DLD1 (cell line): ENCODE data around the gene C11orf54.
"Not testable (repeated sequence)": the region's sequence is repeated elsewhere in the genome, so short reads cannot be mapped to it uniquely, and the experiment has no call there.

Experiments
- in situ Hi-C: cut with HindIII; loops from 2 replicates; pipeline ENCODE4 v1.10.0; 2017; ENCODE audit warnings: low sequenced_read_pairs

Gene C11orf54

DNA sequence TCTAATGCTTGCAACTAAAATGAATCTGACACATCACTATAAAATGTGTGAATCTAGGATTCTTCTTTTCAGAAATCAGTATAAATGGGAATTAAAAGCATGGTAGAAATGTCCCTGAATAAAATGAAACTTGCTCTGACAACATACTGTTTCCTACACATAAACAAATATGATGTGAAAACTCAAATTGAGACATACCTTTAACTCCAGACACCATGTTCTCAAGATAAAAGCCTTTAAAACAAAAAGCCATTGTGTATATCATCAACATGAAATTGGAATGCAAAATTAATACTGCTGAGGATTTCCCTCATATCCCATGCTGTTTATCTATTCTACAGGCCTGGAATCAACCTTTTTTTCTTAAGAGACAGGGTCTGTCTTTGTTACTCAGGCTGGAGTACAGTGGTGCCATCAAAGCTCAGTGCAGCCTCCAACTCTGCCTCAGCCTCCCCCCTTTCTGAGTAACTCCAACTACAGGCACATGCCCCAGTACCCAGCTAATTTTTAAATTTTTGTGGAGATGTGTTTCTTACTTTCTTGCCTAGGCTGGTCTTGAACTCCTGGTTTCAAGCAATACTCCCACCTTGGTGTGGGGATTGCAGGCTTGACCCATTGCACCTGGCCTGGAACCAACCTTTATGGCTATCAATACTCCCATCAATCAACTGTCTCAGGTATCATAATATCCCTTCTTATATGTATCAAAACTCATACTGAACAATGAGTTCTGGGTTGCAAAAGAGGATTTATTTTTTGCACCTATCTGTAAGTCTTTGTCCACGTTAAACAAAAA, 6.8 kb upstream of the C11orf54 start:
- in situ Hi-C loops: no loop called here

DNA sequence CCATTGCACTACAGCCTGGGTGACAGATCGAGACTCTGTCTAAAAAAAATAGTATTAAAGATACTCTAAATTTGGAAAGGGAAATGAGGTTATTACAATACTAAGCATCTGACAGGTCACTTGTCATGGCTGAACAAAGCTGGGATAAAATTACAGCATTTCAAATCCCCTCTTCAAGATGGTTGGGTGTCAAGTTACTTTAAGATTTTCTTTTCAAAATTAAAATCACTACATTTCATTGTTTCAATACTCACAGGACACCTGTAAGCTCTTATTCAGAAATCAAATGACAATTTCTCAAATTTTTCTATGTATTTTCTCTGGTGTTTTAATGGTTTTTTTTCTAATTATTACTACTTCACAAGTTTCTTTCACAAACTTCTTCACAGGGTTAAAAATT, 5.8 kb upstream of the C11orf54 start:
- in situ Hi-C loops: no loop called here

DNA sequence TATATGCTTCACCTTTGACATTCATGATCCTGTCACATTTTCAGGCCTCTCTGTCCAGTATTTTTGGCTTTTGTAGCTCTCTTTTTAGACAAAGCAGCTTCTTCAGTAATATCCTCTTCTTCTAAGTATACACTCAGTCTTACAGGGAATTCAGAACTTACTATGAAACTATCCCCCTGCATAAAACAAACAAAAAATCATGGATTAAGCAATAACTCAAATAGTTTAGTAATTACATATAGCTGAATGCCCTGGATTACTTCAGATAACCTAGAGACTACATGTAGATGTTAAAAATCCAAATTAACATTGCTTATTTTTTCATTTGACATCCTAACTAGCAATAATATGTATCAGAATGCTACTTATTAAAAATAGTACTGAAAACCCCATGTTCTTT, 5.3 kb upstream of the C11orf54 start:
- in situ Hi-C loops: no loop called here

DNA sequence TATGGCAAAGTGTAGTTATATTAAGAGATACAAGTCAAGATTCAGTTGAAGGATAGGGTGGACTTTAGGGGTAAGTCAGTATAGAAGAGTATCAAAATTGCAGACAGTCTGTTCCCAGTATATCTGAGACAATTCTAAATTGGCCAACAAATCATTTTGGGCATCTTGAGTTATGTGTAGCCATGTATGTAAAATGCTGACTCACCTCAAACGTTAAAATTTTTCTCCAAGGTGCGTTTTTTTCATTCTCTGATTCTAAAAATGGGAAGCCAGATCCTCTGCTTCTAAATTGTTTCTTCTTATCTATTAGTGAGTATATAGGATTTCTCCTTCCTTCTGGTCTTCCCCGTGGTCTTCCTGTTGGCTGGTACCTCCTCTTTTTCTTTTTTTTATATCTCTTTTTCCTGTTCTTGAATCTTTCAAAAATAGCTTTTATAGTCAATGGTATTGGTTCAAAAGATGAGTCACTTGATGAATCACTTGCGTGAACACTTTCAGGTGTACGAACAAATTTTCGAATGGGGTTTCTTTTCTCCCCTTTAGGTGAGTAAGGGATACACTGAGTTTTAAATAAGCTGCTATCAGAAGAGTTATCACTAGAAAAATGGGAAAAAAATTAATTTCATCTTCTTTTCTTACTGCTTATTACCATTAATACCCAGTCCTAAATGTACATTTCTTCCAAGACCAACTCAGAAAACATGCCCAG, 3.4 kb upstream of the C11orf54 start:
- in situ Hi-C loops: no loop called here

DNA sequence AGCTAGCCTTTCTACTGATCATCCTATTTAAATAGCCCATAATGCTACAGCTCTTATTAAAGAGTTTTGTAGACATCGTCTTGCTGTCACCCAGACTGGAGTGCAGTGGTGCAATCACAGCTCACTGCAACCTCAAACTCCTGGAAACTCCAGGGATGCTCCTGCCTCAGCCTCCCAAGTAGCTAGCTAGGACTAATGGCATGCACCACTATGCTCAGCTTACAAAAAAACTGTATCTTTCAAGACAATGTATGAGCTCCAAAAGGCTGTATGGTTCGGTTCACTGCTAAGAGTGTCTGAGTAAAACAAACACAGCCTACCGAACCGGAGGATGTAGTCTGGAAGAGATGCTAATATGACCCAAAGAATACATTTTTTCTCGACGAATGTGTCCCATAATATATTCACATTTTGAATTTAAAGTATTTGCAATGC, 2.8 kb upstream of the C11orf54 start:
- in situ Hi-C loops: no loop called here

DNA sequence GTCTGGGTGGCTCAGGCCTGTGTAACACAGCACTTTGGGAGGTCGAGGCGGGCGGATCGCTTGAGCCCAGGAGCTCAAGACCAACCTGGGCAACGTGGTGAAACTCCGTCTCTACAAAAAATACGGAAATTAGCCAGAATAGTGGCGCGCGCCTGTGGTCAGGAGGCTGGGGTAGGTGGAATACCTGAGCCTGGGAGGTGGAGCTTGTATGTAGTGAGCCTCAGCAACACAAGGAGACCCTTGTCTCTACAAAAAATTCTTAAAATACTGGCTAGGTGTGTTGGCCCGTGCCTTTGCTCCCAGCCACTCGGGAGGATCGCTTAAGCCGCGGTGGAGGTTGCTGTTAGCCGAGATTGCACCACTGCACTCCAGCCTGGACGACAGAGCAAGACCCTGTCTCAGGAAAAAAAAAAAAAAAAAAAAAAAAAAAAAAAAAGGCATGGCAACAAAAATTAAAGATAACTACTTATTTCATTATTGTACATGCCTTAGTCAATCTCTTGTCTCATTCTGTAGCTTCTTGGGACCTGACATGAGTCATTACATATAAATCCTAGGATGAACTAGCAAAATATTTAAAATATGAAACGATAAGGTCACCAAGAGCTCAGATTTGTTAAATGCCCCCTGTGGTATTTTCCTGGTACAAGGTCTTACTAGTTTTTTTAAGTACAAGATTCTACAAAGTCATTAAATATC, 1.3 kb upstream of the C11orf54 start:
- in situ Hi-C loops: no loop called here

DNA sequence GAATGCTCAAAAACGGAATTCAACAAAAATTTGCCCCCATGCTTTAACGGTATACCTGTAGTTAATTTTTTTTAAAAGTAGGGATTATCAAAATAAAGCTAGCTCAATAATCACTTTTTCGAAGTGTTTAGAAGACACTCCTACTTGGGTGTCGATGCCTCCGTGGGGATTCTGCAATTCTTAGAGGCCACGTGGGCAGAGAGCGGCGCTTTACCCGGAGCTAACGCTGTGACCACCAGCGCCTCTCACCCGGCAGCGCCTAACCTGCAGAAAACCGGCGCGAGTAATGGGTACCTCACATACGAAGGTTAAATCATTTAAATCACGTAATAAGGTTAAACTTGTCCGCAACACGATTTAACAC, 760 bp upstream of the C11orf54 start:
- in situ Hi-C loops: no loop called here

DNA sequence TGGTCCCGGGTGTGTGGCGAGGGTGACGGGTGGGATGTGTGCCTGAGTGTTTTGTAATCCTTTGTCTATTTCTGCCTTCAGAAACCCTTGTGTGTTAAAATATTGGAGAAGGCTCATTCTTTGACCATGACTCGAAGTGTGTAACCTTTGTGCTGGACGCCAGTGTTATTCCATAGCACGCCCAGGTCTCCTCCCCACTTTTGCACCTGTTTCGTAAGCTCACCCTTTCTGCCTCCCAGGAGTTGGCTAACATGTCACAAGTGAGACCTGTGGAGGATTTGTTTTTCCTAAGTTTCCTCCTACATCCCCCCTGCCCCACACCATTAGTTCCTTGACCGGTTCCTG, 382 bp downstream of the C11orf54 start:
- in situ Hi-C loops: no loop called here

DNA sequence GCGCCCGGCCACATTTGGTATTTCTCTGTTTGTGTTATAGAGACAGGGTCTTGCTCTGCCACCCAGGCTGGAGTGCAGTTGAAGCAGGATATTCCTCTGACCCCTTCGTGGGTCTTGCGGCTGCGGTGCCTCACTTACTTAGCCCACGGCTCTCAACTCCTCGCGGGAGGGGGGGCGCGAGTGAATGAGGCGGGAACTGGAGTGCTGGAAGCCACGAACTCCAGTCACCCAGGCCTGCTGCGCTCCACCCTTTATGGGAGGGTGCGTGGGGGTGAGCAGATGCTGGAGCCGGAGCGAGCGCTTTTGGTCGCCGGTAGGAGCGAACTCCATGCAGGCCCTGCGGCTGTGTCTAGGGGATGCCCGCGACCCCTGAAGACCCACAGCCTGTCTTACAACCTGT, 1.8 kb downstream of the C11orf54 start:
- in situ Hi-C loops: no loop called here

DNA sequence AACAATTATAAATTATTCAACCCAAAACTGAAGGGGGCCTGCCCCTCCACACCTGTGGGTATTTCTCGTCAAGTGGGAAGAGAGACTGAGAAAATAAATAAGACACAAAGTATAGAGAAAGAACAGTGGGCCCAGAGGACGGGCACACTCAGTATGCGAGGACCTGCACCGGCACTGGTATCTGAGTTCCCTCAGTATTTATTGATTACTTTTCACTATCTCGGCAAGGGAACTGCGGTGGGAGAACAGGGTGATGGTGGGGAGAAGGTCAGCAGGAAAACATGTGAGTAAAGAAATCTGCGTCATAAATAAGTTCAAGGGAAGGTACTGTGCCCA, 3.2 kb downstream of the C11orf54 start:
- in situ Hi-C loops: no loop called here

DNA sequence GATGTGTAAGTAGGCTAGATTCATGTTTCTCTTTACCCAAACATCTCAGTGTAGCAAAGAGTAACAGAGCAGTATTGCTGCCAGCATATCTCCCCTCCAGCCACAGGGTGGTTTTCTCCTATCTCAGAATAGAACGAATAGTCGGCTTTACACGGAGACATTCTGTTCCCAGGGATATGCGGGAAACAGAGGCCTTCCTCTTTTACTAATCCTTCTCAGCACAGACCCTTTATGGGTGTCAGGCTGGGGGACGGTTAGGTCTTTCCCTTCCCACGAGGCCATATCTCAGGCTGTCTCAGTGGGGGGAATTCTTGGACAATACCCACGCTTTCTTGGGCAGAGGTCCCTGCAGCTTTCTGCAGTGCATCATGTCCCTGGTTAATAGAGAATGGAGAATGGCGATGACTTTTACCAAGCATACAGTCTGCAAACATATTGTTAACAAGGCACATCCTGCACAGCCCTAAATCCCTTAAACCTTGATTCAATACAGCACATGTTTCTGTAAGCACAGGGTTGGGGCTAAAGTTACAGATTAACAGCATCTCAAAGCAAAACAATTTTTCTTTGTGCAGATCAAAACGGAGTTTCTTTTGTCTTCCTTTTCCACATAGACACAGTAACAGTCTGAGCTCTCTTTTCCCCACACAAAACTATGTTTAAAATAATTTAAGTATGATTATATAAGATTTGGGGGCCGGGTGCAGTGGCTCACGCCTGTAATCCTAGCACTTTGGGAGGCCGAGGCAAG, 3.7 kb downstream of the C11orf54 start:
- in situ Hi-C loops: not testable (repeated sequence)

DNA sequence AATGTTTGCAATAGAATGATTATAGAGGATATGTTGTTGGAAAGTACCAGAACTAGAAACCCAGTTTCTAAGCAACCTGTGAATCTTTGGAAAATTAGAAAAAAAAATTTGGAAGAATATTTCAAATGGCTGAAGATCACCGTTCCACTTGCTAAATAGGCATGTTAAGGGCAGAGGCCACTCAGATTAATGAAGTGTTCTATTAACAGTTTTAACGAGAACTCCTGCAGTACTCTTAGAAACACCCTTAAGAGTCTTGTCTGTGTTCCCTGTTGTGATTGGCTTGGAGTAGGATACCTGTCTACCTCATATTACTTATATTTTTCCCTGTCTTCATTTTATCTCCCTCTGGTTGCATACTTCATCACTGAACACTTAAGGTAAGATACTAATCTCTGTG, 4.6 kb downstream of the C11orf54 start:
- in situ Hi-C loops: no loop called here

DNA sequence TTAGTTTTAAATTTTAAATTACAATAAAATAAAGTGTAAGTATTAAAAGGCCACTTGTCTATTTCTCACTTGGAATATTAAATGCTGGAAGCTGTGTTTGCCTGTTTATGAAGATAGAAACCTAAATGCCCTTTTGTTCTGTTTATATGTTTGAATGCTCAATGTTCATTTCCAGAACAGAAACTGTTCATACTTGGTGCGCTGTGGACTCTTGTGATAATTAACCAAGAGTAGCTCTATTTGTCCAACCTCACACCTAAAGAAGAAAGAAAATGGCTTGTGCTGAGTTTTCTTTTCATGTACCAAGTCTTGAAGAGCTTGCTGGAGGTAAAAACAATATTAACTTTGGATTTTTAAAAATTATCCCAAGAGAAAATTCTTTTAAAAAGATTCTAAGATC, 5.7 kb downstream of the C11orf54 start:
- in situ Hi-C loops: no loop called here

DNA sequence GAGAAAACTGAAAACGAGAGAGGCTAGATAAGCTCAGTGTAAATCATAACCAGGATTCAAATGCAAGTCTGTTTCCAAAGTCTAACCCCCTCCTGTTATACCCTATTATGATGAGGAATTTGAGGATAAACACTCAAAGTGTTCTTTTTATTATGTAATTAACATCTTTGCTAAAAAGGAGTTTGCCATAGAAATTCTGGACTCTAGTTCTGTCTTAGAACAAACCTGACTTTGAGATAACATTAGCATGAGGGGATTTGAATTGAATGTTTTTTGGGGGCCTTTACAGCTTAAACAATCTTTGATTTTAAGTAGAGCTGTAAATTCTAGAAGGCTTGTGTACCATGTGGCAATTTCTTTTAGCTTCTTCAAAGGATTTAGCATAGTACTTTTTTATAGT, 9.5 kb downstream of the C11orf54 start:
- in situ Hi-C loops: no loop called here

DNA sequence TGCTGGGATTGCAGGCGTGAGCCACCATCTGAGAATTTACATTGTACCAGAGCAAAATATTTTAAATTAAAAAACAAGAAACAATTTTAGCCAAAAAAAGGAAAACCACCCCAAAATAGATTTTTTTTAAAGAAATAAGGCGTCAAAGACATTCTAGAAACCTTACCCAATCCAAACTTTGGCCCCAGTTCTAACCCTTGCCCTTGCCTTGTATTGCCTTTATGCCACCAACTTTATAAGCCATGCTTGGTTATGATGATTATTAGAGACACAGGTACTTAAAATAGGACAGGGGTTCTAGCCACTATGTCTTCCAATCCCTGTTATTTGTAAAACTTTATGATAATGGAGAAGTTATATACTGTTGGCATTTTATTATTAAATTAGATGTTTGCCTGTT, 11.8 kb downstream of the C11orf54 start:
- in situ Hi-C loops: no loop called here

DNA sequence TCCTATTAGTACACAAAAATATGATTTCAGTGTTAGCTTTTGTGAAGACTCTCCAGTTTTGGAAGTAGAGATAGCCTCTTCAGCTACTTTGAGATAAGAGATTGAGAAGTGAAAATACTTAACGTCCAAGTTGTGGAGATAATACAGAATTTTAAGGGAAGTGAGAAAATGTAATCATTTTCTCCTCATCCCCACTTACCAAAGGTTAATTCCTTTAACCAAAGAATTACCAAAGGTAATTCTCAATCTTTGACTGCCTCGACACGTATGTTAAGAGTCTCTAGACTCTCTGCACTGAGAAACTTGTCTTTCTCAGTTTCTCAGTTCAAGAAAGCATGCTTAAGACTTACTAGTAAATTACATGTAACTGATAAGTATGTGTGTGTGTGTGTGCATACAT, 15.3 kb downstream of the C11orf54 start:
- in situ Hi-C loops: no loop called here

DNA sequence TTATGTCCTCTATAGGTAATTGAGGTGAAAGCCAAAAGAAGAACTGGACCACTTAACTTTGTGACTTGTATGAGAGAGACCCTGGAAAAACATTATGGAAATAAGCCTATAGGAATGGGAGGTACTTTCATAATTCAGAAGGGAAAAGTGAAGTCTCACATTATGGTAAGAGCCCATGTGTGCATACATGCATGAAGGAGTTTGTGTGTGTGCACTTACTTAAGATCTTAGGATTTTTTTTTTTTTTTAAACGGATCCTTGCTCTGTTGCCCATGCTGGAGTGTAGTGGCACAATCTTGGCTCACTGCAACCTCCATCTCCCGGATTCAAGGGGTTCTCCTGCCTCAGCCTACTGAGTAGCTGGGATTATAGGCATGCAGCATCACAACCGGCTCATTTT, 15.8 kb downstream of the C11orf54 start:
- in situ Hi-C loops: no loop called here

DNA sequence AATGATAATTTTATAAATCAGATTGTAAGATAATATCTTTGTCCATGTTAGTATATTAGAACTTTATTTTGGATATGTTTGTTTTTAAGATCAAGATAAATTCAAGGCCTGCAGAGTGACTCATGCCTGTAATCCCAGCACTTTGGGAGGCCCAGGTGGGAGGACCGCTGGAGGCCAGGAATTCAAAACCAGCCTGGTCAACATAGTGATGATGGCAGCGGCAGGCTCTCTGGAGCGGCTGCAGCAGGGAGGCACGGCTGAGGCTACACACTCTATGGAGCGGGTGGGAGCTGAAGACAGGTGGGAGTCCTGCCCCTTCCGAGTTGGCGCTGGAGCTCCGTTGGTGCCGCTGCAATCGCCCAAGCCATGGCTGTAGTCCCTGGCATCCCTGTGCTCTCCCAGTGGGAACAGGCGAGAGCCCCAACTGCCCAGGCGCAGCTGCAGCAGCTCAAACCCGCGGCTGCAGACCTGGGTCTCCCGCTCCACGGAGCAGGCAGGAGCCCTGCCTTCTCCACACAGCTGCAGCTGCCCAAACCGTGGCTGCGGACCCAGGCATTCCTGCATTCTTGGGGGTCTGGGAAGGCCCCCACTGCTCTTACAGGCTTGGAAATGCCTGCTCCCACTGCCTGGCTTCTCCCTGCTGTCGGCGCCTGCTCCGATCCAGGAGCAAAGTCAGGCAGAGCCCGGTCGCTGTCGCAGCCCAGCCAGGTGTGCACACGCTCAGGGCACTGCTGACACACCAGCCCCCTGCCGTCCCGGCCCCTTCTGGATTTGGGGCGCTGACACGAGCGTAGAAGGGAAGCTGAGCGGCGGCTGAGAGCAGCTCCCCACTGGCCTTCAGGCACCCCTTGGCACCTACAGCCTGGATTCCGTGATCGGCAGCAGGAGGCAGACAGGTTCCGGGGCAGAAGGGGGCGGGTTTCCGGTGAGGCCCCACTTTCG, 16.7 kb downstream of the C11orf54 start:
- in situ Hi-C loops: no loop called here

DNA sequence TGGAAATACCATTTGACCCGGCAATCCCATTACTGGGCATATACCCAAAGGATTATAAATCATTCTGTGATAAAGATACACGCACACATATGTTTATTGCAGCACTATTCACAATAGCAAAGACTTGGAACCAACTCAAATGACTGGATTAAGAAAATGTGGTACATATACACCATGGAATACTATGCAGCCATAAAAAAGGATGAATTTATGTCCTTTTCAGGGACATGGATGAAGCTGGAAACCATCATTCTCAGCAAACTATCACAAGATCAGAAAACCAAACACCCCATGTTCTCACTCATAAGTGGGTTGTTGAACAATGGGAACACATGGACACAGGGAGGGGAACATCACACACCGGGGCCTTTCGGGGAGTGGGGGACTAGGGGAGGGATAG, 17.7 kb downstream of the C11orf54 start:
- in situ Hi-C loops: not testable (repeated sequence)

DNA sequence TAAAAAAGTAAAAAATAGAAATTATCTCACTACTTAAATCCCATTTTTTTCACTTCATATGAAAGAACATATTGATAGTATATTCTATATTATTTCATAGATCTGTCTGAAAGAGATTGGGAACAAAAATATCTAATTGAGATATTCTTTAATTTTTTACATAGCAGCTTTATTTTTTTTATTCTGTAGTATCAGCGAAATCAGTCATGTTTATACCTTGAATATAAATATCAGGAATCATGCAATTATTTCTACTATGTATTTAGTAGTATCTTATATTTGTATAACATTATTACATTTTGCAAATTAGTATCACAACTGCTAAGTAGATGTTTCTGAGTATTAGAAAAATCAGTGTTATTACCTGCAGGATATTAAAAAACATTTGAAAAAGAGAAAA, 20.4 kb downstream of the C11orf54 start:
- in situ Hi-C loops: no loop called here
